HG03139 (cell line): Measurements from ENCODE around the gene PRSS48.
"Not testable (repeated sequence)": the region's sequence is repeated elsewhere in the genome, so short reads cannot be mapped to it uniquely, and the experiment has no call there.

Experiments used
- ATAC-seq: cut with Tn5 transposase; IDR thresholded peaks from one replicate; pipeline ENCODE4 v1.9.1; 2021; ENCODE audit not compliant: unreplicated experiment

The PRSS48 gene

DNA sequence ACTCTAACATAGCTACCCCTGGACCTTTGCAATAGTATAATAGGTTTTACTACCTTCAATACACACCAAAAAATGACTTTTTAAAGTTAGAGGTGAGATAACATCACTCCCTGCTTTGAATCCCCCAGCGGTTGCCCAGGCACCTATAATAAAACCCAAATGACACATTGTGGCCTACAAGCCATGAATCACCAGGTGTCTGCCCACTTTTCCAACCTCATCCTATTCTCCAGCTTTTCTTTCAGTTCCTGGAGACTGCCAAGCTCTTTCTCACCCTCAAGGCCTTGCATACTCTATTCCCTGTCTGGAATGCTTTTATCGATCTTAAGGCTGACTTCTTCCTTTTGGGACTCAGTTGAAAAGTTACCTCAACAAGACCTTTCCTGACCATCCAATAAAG is 16.4 kb upstream of the PRSS48 start:
- no peak for ATAC-seq

DNA sequence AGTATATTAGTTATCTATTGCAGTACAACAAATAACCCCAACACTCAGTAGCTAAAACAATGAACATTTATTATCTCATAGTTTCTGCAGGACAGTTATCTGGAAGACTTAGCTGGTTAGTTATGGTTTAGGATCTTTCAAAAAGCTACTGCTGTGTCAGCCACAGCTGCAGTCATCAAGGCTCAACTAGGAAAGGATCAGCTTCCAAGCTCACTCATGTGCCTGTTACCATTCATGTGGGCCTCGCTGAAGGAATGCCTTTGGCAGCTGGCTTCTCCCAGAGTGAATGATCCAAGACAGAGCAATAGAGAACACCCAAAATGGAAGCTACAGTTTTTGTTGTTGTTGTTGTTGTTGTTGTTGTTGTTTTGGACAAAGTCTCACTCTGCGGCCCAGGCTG is 13.5 kb upstream of the PRSS48 start:
- ATAC-seq, result no peak

DNA sequence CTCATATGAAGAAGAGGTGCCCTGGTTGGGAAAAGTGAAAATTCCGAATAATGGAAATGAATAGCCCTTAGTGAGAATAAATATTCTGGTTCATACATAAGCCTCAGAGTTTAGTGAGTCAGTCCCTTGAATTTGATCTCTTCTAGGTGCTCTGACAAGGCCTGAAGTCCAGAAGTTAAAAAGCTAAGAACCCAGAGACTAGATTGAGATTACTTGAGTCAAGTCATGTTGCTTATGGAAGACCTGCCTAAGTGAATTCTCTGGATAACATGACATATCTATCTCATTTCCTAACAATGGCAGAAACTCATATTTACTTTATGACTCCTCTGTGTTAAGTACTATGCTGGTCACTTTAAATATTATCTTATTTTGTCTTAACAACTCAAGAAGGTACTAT is 10.5 kb upstream of the PRSS48 start:
- no peak for ATAC-seq

DNA sequence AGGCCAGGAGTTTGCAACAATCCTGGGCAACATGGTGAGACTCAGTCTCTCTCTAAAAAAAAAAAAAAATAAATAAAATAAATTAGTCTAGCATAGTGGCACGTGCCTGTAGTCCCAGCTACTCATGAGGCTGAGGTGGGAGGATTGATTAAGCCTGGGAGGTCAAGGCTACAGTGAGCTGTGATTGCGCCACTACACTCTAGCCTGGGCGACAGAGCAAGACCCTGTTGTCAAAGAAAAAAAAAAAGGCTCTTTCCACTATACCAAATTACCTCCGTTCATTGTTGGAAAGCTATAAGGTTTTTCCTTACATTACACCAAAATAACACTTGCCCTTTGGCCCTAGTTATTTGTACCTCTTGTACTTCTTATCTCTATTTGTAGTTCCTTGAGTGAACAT is 9.9 kb upstream of the PRSS48 start:
- ATAC-seq, result no peak

- no peak for ATAC-seq
Measured at GRCh38 chr4:151267822-151268535, 9.0 kb upstream of the PRSS48 start.

DNA sequence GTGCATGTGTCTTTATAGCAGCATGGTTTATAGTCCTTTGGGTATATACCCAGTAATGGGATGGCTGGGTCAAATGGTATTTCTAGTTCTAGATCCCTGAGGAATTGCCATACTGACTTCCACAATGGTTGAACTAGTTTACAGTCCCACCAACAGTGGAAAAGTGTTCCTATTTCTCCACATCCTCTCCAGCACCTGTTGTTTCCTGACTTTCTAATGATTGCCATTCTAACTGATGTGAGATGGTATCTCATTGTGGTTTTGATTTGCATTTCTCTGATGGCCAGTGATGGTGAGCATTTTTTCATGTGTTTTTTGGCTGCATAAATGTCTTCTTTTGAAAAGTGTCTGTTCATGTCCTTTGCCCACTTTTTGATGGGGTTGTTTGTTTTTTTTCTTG is 8.1 kb upstream of the PRSS48 start:
- not testable (repeated sequence) for ATAC-seq

DNA sequence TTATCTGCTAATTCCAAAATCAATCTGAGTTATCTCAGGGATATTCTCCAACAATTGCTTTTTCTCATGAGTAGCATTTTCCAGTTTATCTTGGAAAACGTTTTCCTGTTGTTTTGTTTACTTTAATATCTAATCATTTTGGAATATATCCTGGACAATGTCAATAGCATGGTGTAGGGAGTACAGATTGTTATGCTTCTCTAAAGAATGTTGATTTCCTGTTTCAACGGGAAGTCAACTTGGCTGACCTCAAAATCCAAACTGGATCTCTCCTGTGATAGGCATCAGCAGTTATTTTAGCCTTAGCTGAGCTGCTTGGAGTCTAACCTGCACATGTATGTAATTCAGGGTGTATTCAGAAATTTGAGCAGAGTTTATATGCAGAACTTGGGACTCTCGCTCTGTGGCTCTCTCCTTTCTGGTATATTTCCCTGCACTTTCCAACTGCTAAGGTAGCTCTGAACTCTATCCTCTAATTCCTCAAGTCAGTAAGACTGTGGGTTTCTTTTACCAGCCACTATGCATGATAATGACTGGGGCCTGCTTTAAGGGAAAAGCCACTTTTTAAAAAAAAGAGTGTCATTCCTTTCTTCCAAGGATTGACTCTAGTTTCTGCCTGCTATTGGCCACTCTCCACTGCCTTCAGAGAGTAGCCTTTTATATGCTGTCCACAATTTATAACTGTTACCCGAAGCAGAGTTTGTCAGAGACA is 7.7 kb downstream of the PRSS48 start:
- no peak for ATAC-seq

GRCh38 chr4:151287409-151287808 is 10.4 kb downstream of the PRSS48 start:
- ATAC-seq, result no peak

- no peak for ATAC-seq
Measured at GRCh38 chr4:151291485-151291884, 14.5 kb downstream of the PRSS48 start.

DNA sequence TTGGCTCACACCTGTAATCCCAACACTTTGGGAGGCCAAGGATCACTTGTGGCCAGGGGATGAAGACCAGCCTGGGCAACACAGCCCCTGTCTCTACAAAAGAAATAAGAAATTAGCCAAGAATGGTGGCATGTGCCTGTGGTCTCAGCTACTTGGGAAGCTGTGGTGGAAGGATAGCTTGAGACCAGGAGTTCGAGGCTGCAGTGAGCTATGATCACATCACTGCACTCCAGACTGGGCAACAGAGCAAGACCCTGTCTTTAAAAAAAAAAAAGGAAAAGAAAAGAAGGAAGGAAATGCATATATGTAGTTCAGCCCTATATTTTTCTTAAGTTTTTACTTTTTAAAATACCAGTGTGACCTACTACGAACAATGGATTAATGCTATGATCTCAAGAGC is 15.1 kb downstream of the PRSS48 start:
- no peak for ATAC-seq

DNA sequence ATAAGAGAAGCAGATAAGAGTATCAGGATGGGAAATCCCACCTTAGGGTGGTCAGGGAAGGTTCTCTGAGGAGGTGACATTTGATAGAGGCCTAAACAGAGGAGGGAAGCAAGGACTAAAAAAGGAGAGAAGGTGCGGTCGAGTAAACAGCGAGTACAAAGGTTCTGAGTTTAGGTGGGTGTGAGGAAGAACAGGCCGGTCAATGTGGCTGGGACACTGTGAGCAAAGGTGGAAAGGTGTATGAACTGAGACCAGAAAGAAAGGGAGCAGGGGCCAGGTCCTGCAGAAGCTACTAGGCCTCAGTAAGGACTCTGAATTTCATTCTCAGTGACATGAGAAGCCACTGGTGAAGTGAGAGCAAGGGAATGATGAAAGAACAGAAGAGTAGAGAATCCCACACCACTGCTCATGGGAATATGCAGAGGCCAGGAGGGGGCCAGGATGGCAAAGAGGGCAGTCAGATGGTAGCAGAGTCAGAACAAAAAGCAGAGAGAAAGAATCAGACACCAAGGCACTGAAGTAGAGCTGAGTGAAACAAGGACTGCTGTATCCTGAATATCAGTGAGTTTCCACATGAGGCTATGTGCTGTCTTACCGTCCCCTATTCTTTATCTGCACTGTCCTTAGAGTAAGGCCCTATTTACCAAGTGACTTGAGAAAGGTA is 18.0 kb downstream of the PRSS48 start:
- no peak for ATAC-seq

DNA sequence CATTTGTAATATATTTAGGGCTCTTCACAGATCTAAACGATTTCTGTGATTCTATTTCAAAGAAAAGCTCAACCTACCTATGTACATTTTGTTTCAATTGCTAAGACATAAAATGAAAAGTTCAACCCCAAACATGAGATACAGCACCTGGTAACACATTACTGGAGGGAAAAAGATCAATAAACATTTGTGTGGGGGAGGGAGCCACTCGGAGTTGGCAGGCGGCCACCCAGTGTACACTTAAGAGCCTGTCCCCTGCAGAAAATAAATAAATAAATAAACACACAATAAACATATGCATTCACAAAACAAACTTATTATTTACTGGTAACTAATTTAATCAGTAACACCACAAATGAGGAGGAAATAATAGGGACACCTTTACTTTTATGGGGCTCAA is 19.3 kb downstream of the PRSS48 start:
- no peak for ATAC-seq

- no peak for ATAC-seq
Measured at GRCh38 chr4:151297170-151297569, 20.2 kb downstream of the PRSS48 start.

DNA sequence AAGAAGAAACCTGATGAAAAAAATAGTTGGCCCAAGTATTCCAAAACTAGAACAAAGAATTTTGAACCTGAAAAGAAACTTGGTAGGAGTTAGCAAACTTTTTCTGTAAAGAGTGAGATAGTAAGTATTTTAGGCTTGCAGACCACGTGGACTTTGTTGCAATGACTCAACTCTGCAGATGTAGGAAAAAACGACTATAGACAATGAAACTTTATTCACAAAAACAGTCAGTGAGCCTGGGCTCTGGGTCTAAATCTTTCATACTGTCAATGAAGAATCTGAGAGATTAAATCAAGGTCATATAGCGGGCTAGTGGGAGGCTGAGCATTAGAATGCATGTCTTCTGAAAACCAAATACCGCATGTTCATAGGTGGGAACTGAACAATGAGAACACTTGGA is 25.5 kb downstream of the PRSS48 start:
- ATAC-seq, result no peak

DNA sequence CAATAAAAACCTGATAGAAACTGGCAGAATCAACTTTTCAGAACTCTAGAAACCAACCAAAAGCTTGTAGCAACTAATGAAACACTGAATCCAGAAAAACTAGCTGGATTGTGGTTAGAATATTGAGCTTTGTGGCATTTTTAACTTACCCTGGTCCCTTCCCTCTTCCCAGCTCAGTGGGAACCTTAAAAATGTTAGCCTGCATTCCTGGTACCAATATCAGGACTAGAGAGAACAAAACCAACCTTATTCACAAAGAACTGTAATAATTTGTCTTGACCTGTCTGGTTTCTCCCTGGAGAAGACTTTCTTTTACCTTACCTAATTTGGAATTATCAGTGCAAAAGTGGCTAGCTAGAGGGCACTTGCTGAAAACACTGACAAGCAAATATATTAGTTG is 27.3 kb downstream of the PRSS48 start:
- ATAC-seq, result no peak

DNA sequence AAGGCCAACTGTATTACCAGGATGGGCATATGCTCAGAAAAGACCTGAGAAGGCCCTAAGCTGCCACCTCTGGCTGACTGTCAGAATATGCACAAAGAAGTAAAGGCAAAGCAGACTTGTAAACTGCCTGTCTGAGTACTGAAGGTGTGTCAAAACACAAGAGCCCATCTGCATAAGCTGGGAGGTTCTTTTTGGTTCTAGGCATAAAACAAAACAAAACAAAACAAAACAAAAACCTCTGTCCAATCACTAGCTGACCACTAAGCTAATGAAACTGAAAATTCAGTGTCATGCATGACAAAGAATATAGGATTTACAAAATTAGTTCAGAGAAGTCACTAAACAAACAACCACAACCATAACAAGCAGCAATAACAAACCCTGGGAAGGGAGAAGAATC is 27.8 kb downstream of the PRSS48 start:
- peak; percentile 55 for ATAC-seq

DNA sequence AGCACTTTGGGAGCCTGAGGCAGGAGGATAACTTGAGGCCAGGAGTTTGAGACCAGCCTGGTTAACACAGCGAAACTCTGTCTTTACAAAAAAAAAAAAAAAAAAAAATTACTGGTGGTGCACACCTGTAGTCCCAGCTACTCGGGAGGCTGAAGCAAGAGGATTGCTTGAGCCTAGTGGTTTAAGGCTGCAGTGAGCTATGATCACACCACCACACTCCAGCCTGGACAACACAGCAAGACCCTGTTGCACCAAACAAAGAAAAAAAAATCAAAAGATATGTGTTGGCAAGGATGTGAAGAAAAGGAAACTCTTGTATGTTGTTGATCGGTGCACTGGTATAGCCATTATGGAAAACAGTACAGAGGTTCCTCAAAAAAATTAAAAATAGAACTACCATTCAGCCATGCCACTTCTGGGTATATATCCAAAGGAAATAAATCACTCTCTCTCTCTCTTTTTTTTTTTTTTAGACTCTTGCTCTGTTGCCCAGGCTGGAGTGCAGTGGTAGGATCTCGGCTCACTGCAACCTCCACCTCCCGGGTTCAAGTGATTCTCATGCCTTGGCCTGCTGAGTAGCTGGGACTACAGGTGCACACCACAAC is 33.3 kb downstream of the PRSS48 start:
- no peak for ATAC-seq

GRCh38 chr4:151313306-151314009 is 36.5 kb downstream of the PRSS48 start:
- no peak for ATAC-seq

DNA sequence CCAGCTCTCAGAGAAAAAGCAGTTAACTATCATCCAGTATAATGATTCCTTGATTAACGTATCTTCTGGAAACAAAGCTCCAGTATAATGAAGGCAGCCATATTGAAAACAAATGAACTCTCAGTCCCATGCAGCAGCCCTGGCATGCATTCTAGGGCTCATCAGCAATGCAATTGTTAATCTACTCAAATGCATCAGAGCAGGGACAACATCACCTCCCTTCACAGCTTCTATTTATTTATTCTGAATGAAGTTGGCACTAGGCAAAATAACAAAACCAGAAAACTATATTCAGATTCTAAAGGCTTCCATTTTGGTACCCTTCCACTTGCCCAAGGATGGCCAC is 37.0 kb downstream of the PRSS48 start:
- ATAC-seq, result no peak

- ATAC-seq, result no peak
Measured at GRCh38 chr4:151314479-151314878, 37.5 kb downstream of the PRSS48 start.

- ATAC-seq, result no peak
Measured at GRCh38 chr4:151315212-151315886, 38.4 kb downstream of the PRSS48 start.
